DOHH2 (cell line): ENCODE data around the gene MCF2L2.

Experiments
- H3F3A ChIP-seq: fragments of 200-600 bp; sonication (generic), shearing (Covaris generic); 2 replicates; pipeline ENCODE4 v1.6.0; 2016; ENCODE audit warnings: antibody characterized with exemption, mild to moderate bottlenecking; ENCODE audit not compliant: control insufficient read depth, insufficient read depth
- H3K27ac ChIP-seq: fragments of 200-600 bp; sonication (generic); 2 replicates; pipeline ENCODE4 v1.5.1; 2014; ENCODE audit warnings: low read depth, mild to moderate bottlenecking, low read length, moderate library complexity
- H3K27me3 ChIP-seq: fragments of 200-600 bp; sonication (generic); 2 replicates; pipeline ENCODE4 v1.6.1; 2014; ENCODE audit warnings: mild to moderate bottlenecking, low read length, mixed read lengths; ENCODE audit not compliant: control insufficient read depth
- H3K36me3 ChIP-seq: fragments of 200-600 bp; sonication (generic); 2 replicates; pipeline ENCODE4 v1.6.1; 2014; ENCODE audit warnings: mild to moderate bottlenecking, low read length, moderate library complexity, mixed read lengths; ENCODE audit not compliant: control insufficient read depth
- H3K4me1 ChIP-seq: fragments of 200-600 bp; sonication (generic); 2 replicates; pipeline ENCODE4 v1.6.1; 2014; ENCODE audit warnings: mild to moderate bottlenecking, low read length, mixed read lengths; ENCODE audit not compliant: control insufficient read depth
- H3K4me2 ChIP-seq: fragments of 200-600 bp; sonication (generic); 2 replicates; pipeline ENCODE4 v1.6.0; 2014; ENCODE audit warnings: mild to moderate bottlenecking, low read length, moderate library complexity
- H3K4me3 ChIP-seq: fragments of 200-600 bp; sonication (generic); 2 replicates; pipeline ENCODE4 v1.5.1; 2014; ENCODE audit warnings: mild to moderate bottlenecking, low read length, mixed read lengths
- H3K79me2 ChIP-seq: fragments of 200-600 bp; sonication (generic); 2 replicates; pipeline ENCODE4 v1.6.1; 2014; ENCODE audit warnings: mild to moderate bottlenecking, low read length, mixed read lengths; ENCODE audit not compliant: control insufficient read depth
- H3K9me2 ChIP-seq: fragments of 200-600 bp; sonication (generic); replicated peaks from 2 replicates; pipeline ENCODE4 v1.6.1; 2014; ENCODE audit warnings: mild to moderate bottlenecking, low read length, mixed read lengths; ENCODE audit not compliant: control insufficient read depth
- H3K9me3 ChIP-seq: fragments of 200-600 bp; sonication (generic); 2 replicates; pipeline ENCODE4 v1.6.1; 2014; ENCODE audit warnings: antibody characterized with exemption, low read length, mixed read lengths; ENCODE audit not compliant: control insufficient read depth, insufficient read depth
- H4K20me1 ChIP-seq: fragments of 200-600 bp; sonication (generic); 2 replicates; pipeline ENCODE4 v1.6.0; 2014; ENCODE audit warnings: low read depth, mild to moderate bottlenecking, antibody characterized with exemption, low read length, moderate library complexity; ENCODE audit not compliant: control insufficient read depth, insufficient read depth
- CTCF ChIP-seq: fragments of 200-600 bp; sonication (generic); IDR thresholded peaks from one replicate; pipeline ENCODE4 v1.5.1; 2014; ENCODE audit warnings: antibody characterized with exemption, mild to moderate bottlenecking, low read depth, low read length; ENCODE audit not compliant: poor library complexity, severe bottlenecking
- EZH2phosphoT487 ChIP-seq: fragments of 200-600 bp; sonication (generic); IDR thresholded peaks from 2 replicates; pipeline ENCODE4 v1.6.1; 2017; ENCODE audit warnings: borderline replicate concordance, mild to moderate bottlenecking, antibody characterized with exemption, low read length, moderate library complexity, mixed read lengths

MCF2L2 gene

GRCh38 chr3:183317886-183318865, 110.2 kb downstream of the MCF2L2 start:
- Histone ChIP-seq H3F3A (no peaks in the 10 kb centered on the region), H3K4me1 (no peaks in the 10 kb centered on the region), H3K9me2 (no peaks in the 10 kb centered on the region), H4K20me1 (no peaks in the 10 kb centered on the region), H3K27me3 (0 out of 2 replicates have a peak, but pooled peaks cover 5% of the 10 kb centered on the region), H3K36me3 (no peaks in the 10 kb centered on the region), H3K79me2 (no peaks in the 10 kb centered on the region), H3K9me3 (no peaks in the 10 kb centered on the region), H3K4me3 (no peak overlapping the region), H3K27ac (no peak overlapping the region), H3K4me2 (no peak overlapping the region)
- no peak for TF ChIP-seq CTCF
- TF ChIP-seq EZH2phosphoT487: no peak

- Histone ChIP-seq H3K36me3 (no peaks in the 10 kb centered on the region), H3K9me3 (no peaks in the 10 kb centered on the region), H3K4me1 (no peaks in the 10 kb centered on the region), H3K27ac (no peak overlapping the region), H3K4me3 (no peak overlapping the region), H3F3A (no peaks in the 10 kb centered on the region), H3K27me3 (0 out of 2 replicates have a peak, but pooled peaks cover 6% of the 10 kb centered on the region), H4K20me1 (no peaks in the 10 kb centered on the region), H3K79me2 (no peaks in the 10 kb centered on the region), H3K9me2 (no peaks in the 10 kb centered on the region), H3K4me2 (no peak overlapping the region)
- TF ChIP-seq EZH2phosphoT487 (no peak), CTCF (no peak)
These were observed 111.1 kb downstream of the MCF2L2 start for GRCh38 chr3:183317271-183317670.

- H3K4me1 ChIP-seq: no peaks in the 10 kb centered on the region
- H3F3A ChIP-seq: no peaks in the 10 kb centered on the region
- H3K4me2 ChIP-seq: no peak overlapping the region
- H3K27me3 ChIP-seq: peaks cover 8% of the 10 kb centered on the region; the same call in 1 of the 2 replicates
- TF ChIP-seq EZH2phosphoT487 (no peak), CTCF (no peak)
- no peaks in the 10 kb centered on the region for H4K20me1 ChIP-seq
- no peaks in the 10 kb centered on the region for H3K9me3 ChIP-seq
- no peaks in the 10 kb centered on the region for H3K79me2 ChIP-seq
- no peak overlapping the region for H3K27ac ChIP-seq
- no peaks in the 10 kb centered on the region for H3K9me2 ChIP-seq
- H3K4me3 ChIP-seq: no peak overlapping the region
- no peaks in the 10 kb centered on the region for H3K36me3 ChIP-seq
These were observed 112.7 kb downstream of the MCF2L2 start for GRCh38 chr3:183315739-183316138.
